Femur (tissue), 1 donor: Measurements from ENCODE around the gene MAGEF1.

Experiments
- DNase-seq: peaks from one replicate; pipeline ENCODE4 v3.0.0-alpha.2; 2017

Gene MAGEF1

DNA sequence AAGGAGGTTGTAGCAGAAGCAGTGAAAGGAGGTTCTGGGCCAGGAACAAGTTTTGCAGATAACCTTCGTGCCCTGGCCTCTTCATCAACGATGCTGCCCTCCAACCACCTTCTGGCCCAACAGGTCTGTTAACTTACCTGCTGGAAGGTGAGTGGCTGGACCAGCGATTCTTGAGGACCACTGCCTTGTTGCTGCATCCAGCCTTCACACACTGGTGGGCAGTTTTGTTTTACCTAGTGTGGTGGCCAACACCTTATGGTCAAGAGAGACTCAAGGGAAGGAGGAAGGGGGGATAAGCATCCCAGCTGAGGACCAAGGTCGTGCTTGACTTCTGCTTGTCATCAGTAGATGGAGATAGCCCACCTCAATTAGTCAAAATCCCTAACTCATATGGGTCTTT is 7.8 kb upstream of the MAGEF1 start:
- DNase-seq = no peak

- DNase-seq = no peak
These were observed 6.6 kb upstream of the MAGEF1 start for GRCh38 chr3:184718431-184718830.

GRCh38 chr3:184717399-184717983 is 5.6 kb upstream of the MAGEF1 start:
- DNase-seq = peak; percentile 47

- peak; percentile 75 for DNase-seq
These were observed 4.9 kb upstream of the MAGEF1 start for GRCh38 chr3:184716622-184717398.

GRCh38 chr3:184715943-184716621 is 4.2 kb upstream of the MAGEF1 start:
- DNase-seq = no peak

GRCh38 chr3:184713521-184713920 is 1.7 kb upstream of the MAGEF1 start:
- DNase-seq = no peak

- no peak for DNase-seq
These were observed 1.1 kb upstream of the MAGEF1 start for GRCh38 chr3:184713040-184713355.

DNA sequence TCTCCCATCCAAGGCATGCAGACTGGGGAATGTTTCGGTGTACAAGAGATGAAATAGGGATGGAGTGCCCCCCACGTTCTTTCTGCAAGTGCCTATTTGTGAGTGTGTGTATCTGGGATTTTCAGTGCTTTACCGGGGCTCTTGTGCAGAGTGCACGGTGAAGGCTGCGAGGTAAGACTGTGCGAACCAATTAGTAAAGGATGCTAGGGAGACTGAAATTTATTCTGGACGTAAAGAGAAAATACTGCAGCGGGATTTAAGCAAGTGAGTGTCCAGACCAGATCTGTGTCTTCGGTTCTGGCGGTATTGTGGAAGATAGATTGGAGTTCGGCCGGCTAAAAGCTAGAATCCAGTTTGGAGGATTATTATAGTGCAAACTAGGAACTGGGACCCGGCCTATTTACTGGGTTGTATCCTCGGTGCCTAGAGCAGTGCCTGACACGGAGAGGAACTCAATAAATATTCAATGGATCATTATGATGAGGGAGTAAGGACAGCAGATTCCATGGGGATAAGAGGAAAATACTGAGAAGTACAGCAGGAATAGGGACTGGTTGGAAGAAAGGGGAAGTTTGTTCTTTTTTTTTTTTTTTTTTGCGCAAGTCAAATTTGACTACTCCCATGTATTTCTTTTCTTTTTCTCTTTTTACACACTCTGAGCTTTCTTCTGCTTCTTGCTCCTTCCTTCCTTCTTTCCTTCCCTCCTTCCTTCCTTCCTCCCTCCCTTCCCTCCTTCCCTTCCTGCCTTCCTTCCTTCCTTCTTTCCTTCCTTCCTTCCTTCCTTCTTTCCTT is 580 bp upstream of the MAGEF1 start:
- no peak for DNase-seq

- no peak for DNase-seq
These were observed 883 bp downstream of the MAGEF1 start for GRCh38 chr3:184710870-184711492.

DNA sequence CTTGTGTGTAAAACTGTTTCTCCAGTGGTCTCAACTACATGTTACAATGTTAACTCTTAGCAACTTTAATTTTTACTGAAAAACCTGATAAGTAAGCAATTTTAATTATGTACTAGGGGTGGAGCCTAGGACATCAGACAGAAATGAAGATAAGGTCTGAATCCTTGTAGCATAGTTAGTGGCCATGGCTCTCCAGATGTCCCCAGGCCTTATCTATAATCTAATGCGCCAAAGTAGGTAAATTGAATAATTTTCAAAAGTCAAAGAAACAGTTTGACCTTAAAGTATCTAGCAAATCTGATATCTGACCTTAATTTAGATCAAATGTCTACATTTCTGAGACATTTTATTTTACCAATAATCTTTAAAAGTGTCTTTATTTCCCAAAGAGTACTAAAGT is 8.2 kb downstream of the MAGEF1 start:
- no peak for DNase-seq

- no peak for DNase-seq
These were observed 11.1 kb downstream of the MAGEF1 start for GRCh38 chr3:184700759-184701158.

- no peak for DNase-seq
These were observed 14.0 kb downstream of the MAGEF1 start for GRCh38 chr3:184697845-184698244.

GRCh38 chr3:184696697-184697096 is 15.2 kb downstream of the MAGEF1 start:
- DNase-seq = peak; percentile 82

GRCh38 chr3:184694716-184695115 is 17.1 kb downstream of the MAGEF1 start:
- DNase-seq = no peak

- DNase-seq = no peak
These were observed 17.7 kb downstream of the MAGEF1 start for GRCh38 chr3:184694133-184694665.

DNA sequence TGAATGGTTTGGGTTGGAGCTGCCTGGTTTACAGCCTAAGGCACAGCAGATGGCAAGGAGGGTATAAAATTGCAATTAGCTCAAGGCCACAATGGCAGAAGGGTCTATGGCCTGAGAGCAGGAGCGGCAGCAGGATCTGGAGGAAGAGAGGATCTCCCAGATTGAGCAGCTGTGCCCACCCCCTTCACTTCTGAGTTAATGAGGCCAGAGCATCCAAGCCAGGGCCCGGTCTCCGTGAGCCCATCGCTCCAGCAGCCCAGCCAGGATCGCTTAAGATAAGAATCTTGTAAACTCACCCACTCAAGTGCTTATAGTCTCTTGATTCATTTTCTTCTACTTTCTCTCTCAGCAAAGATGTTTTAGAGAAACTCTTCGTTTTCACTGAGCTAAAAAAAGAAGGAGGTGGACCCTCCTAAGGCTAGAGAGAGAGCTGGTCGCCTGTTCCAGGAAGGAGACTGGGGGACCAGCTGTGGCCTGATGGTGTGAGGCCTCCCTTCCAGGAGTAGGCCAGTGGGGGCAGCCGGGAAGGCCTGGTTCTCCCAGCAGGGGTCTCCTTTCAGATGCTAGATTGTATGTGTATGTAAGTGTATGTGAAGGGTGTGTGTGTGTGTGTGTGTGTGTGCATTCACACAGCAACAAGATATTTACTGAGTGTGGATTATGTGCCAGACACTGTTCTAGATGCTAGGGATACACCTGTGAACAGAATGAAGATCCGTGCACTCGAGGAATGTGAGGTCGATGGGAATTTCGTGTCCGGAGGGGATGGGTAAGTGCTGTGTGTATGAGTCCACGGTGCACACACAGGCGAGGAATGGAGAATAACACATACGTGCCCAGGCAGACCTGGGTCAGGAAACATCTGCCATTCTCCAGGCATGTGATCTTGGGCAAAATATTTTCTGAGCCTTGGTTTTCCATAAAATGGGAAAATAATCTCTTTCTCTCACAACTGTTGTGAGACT is 18.6 kb downstream of the MAGEF1 start:
- peak; percentile 74 for DNase-seq

- DNase-seq = peak; percentile 93
These were observed 20.2 kb downstream of the MAGEF1 start for GRCh38 chr3:184691397-184692231.

- peak; percentile 75 for DNase-seq
These were observed 21.5 kb downstream of the MAGEF1 start for GRCh38 chr3:184690192-184690883.

- no peak for DNase-seq
These were observed 23.0 kb downstream of the MAGEF1 start for GRCh38 chr3:184688882-184689271.
